Ishikawa (cell line): ENCODE results near the gene MTUS2.

Experiments used
- CEBPB ChIP-seq: IDR thresholded peaks from 2 replicates; pipeline ENCODE4 v1.6.1; 2012
- CREB1 ChIP-seq: IDR thresholded peaks from 2 replicates; pipeline ENCODE4 v1.6.1; 2012; ENCODE audit warnings: low read depth
- EGR1 ChIP-seq: IDR thresholded peaks from 2 replicates; pipeline ENCODE4 v1.6.1; 2012
- EP300 ChIP-seq: IDR thresholded peaks from 2 replicates; pipeline ENCODE4 v1.6.1; 2012; ENCODE audit warnings: borderline replicate concordance
- FOXM1 ChIP-seq: IDR thresholded peaks from 2 replicates; pipeline ENCODE4 v1.6.1; 2012; ENCODE audit warnings: low read depth, borderline replicate concordance
- NFIC ChIP-seq: IDR thresholded peaks from 2 replicates; pipeline ENCODE4 v1.6.1; 2012
- RAD21 ChIP-seq: IDR thresholded peaks from 2 replicates; pipeline ENCODE4 v1.6.1; 2012; ENCODE audit warnings: low read depth
- TAF1 ChIP-seq: IDR thresholded peaks from 2 replicates; pipeline ENCODE4 v1.6.1; 2012; ENCODE audit warnings: low read depth, mild to moderate bottlenecking
- TCF12 ChIP-seq: IDR thresholded peaks from 2 replicates; pipeline ENCODE4 v1.6.1; 2012; ENCODE audit warnings: low read depth
- TEAD4 ChIP-seq: IDR thresholded peaks from 2 replicates; pipeline ENCODE4 v1.6.1; 2012
- YY1 ChIP-seq: IDR thresholded peaks from 2 replicates; pipeline ENCODE4 v1.6.1; 2012; ENCODE audit warnings: low read depth
- ZBTB7A ChIP-seq: IDR thresholded peaks from 2 replicates; pipeline ENCODE4 v1.6.1; 2012; ENCODE audit warnings: low read depth
- TF ChIP-seq, protein P1 (sequence below): IDR thresholded peaks from 2 replicates; pipeline ENCODE4 v1.6.1; 2012; ENCODE audit warnings: low read depth, mild to moderate bottlenecking
- TF ChIP-seq, protein P2 (sequence below): IDR thresholded peaks from 2 replicates; pipeline ENCODE4 v1.6.1; 2012
- TF ChIP-seq, protein P3 (sequence below): IDR thresholded peaks from 2 replicates; pipeline ENCODE4 v1.6.1; 2012

Gene MTUS2

DNA sequence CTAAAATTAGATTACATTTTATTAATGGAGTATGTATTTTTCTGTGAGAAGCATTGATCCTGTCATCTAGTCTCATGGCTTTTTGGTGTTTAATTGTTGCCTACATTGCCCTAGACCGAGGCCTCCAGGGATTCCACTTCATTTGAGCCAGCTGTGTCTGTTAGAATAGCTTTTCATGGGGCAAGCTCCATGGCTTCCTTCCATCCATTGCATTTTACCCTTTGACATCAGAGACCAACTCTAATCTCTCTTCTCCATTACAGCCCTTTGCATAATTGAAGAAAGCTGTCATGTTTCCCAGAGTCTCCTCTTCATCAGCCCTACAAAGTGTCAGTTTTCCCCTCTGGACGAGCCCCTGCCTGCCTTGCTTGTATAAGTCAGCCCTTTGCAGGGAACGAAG lies 70.6 kb downstream of the MTUS2 start:
- TF ChIP-seq FOXM1 (no peak), CEBPB (no peak), ZBTB7A (no peak), TCF12 (no peak), EGR1 (no peak), NFIC (no peak), YY1 (no peak), CREB1 (no peak), TEAD4 (no peak), RAD21 (no peak), TAF1 (no peak), EP300 (no peak)
- TF ChIP-seq, protein P1, sequence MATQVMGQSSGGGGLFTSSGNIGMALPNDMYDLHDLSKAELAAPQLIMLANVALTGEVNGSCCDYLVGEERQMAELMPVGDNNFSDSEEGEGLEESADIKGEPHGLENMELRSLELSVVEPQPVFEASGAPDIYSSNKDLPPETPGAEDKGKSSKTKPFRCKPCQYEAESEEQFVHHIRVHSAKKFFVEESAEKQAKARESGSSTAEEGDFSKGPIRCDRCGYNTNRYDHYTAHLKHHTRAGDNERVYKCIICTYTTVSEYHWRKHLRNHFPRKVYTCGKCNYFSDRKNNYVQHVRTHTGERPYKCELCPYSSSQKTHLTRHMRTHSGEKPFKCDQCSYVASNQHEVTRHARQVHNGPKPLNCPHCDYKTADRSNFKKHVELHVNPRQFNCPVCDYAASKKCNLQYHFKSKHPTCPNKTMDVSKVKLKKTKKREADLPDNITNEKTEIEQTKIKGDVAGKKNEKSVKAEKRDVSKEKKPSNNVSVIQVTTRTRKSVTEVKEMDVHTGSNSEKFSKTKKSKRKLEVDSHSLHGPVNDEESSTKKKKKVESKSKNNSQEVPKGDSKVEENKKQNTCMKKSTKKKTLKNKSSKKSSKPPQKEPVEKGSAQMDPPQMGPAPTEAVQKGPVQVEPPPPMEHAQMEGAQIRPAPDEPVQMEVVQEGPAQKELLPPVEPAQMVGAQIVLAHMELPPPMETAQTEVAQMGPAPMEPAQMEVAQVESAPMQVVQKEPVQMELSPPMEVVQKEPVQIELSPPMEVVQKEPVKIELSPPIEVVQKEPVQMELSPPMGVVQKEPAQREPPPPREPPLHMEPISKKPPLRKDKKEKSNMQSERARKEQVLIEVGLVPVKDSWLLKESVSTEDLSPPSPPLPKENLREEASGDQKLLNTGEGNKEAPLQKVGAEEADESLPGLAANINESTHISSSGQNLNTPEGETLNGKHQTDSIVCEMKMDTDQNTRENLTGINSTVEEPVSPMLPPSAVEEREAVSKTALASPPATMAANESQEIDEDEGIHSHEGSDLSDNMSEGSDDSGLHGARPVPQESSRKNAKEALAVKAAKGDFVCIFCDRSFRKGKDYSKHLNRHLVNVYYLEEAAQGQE = no peak
- TF ChIP-seq, protein P2, sequence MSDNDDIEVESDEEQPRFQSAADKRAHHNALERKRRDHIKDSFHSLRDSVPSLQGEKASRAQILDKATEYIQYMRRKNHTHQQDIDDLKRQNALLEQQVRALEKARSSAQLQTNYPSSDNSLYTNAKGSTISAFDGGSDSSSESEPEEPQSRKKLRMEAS = no peak
- TF ChIP-seq, protein P3, sequence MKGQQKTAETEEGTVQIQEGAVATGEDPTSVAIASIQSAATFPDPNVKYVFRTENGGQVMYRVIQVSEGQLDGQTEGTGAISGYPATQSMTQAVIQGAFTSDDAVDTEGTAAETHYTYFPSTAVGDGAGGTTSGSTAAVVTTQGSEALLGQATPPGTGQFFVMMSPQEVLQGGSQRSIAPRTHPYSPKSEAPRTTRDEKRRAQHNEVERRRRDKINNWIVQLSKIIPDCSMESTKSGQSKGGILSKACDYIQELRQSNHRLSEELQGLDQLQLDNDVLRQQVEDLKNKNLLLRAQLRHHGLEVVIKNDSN = no peak

DNA sequence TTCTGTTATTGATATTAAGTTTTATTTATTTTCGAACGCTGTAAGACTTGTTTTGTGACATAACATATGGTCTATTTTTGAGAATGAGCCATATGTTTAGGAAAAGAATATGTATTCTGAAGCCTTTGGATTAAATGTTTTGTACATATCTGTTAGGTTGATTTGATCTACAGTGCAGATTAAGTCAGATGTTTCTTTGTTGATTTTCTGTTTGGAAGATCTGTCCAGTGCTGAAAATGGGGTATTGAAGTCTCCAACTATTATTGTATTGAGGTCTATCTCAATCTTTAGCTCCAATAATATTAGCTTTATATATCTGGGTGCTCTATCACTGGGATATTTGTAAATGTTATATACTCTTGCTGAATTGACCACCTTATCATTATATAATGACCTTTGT lies 97.9 kb downstream of the MTUS2 start:
- TF ChIP-seq, protein P2 = no peak
- TF ChIP-seq ZBTB7A (no peak), EP300 (no peak)
- TF ChIP-seq, protein P3 = no peak
- TF ChIP-seq, protein P1 = peak; percentile 68

DNA sequence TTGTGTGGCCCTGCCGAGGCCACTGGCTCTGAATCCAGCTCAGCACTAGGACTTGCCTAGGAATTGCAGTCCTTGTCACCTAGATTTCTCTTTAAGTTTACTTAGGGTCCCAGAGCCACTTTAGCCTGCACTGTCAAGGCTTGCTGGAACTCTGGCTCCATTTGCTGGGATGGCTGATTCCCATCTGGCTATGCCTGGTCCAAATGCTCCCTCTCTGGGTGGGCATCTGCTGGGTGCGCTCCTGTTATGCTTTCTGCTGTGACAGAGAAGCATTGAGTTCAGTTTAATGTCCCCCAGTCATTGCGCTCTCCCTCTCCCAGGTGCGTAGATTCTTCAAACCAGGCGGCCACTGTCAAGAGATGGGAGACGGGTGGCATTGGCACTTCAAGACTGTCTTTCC lies 102.2 kb downstream of the MTUS2 start:
- TF ChIP-seq, protein P3 = no peak
- TF ChIP-seq NFIC (no peak), YY1 (no peak), EP300 (no peak), TAF1 (no peak), RAD21 (no peak), TEAD4 (no peak), CREB1 (no peak), TCF12 (no peak), EGR1 (no peak), FOXM1 (no peak), ZBTB7A (no peak), CEBPB (no peak)
- TF ChIP-seq, protein P1 = no peak
- TF ChIP-seq, protein P2 = no peak

DNA sequence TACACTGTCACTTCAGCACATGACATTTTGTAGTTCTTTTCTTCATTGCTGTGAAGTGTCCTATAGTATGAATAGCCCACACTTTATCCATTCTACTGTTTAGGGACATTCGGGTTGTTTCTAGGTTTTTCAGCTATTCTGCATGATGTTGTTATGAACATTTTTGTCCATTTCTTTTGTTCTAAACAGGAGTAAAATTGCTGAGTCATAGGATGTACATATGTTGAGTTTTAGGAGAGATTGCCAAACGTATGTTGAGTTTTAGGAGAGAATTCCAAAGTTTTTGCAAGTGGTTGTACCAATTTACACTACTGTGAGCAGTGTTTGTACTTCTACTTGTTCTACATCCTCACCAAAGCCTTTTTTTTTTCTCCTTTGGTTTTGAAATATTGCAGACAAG lies 115.0 kb downstream of the MTUS2 start:
- TF ChIP-seq TCF12 (no peak), NFIC (no peak), EGR1 (no peak), TAF1 (no peak), CEBPB (no peak), TEAD4 (no peak), YY1 (no peak), ZBTB7A (no peak), CREB1 (no peak), EP300 (no peak), FOXM1 (no peak), RAD21 (no peak)
- TF ChIP-seq, protein P1 = no peak
- TF ChIP-seq, protein P3 = no peak
